Karpas-422 (cell line): ENCODE measurements around the gene CRK. TPM values are rescaled to one million over a fixed set of nuclear protein-coding genes. Genes with fewer than 3 reads are reported as not detected.

Experiments used
- DNase-seq: peaks from one replicate; pipeline ENCODE4 v3.0.0-alpha.2; 2015
- H2AFZ ChIP-seq: fragments of 200-600 bp; sonication (generic); 2 replicates; pipeline ENCODE4 v1.6.1; 2014; ENCODE audit warnings: antibody characterized with exemption, low read length, mixed read lengths
- H3K27ac ChIP-seq: fragments of 200-600 bp; sonication (generic); 2 replicates; pipeline ENCODE4 v1.5.1; 2014; ENCODE audit warnings: mild to moderate bottlenecking, low read length, moderate library complexity
- H3K27me3 ChIP-seq: fragments of 200-600 bp; sonication (generic); 2 replicates; pipeline ENCODE4 v1.6.1; 2014; ENCODE audit warnings: low read length, mixed read lengths
- H3K36me3 ChIP-seq: fragments of 200-600 bp; sonication (generic); 2 replicates; pipeline ENCODE4 v1.6.1; 2014; ENCODE audit warnings: low read length, mixed read lengths; ENCODE audit not compliant: insufficient read depth
- H3K4me1 ChIP-seq: fragments of 200-600 bp; sonication (generic); 2 replicates; pipeline ENCODE4 v1.6.1; 2014; ENCODE audit warnings: mild to moderate bottlenecking, low read length, mixed read lengths
- H3K4me2 ChIP-seq: fragments of 200-600 bp; sonication (generic); 2 replicates; pipeline ENCODE4 v1.6.1; 2014; ENCODE audit warnings: low read length, low read depth, mild to moderate bottlenecking; ENCODE audit not compliant: poor library complexity, severe bottlenecking
- H3K4me3 ChIP-seq: fragments of 200-600 bp; sonication (generic); 2 replicates; pipeline ENCODE4 v1.5.1; 2014; ENCODE audit warnings: mild to moderate bottlenecking, antibody characterized with exemption, low read length, mixed read lengths
- H3K79me2 ChIP-seq: fragments of 200-600 bp; sonication (generic); 2 replicates; pipeline ENCODE4 v1.6.1; 2014; ENCODE audit warnings: mild to moderate bottlenecking, low read length, mixed read lengths
- H3K9ac ChIP-seq: fragments of 200-600 bp; sonication (generic); 2 replicates; pipeline ENCODE4 v1.6.0; 2014; ENCODE audit warnings: low read length
- H3K9me2 ChIP-seq: fragments of 200-600 bp; sonication (generic), shearing (Covaris generic); replicated peaks from 2 replicates; pipeline ENCODE4 v1.6.0; 2014; ENCODE audit warnings: mild to moderate bottlenecking, low read length, moderate library complexity; ENCODE audit not compliant: insufficient read depth
- H3K9me3 ChIP-seq: fragments of 300-700, 200-600 bp; sonication (generic); 2 replicates; pipeline ENCODE4 v1.6.1; 2014; ENCODE audit warnings: low read length, mixed read lengths
- H4K20me1 ChIP-seq: fragments of 200-600 bp; sonication (generic); 2 replicates; pipeline ENCODE4 v1.6.1; 2014; ENCODE audit warnings: mild to moderate bottlenecking, antibody characterized with exemption, low read length, low read depth; ENCODE audit not compliant: insufficient read depth
- total RNA-seq: library from RNA; depleted of rRNA; stranded (reverse); fragments of >200 nt; shearing (Covaris generic); gene quantifications from 2 replicates; pipeline ENCODE4 v1.2.3, GENCODE V29; 2014; ENCODE audit warnings: low replicate concordance; rRNA removed

CRK gene
- total RNA-seq = 14.1 and 19.5 TPM in 2 replicates

- Histone ChIP-seq H3K27ac (peak within 1 kb of the TSS; percentile 75), H3K9me3 (no peaks in the 10 kb centered on the region), H4K20me1 (peaks cover 14% of the 10 kb centered on the region; the same call in 1 of the 2 replicates), H3K79me2 (peaks cover 50% of the 10 kb centered on the region), H3K4me2 (peak within 1 kb of the TSS; percentile 94), H3K9ac (peak within 1 kb of the TSS; percentile 99), H3K4me1 (peaks cover 17% of the 10 kb centered on the region), H2AFZ (peak within 1 kb of the TSS; percentile 59; the same call in 1 of the 2 replicates), H3K4me3 (peak within 1 kb of the TSS; percentile 98), H3K36me3 (peaks cover 9% of the 10 kb centered on the region; the same call in 1 of the 2 replicates), H3K9me2 (no peaks in the 10 kb centered on the region), H3K27me3 (no peaks in the 10 kb centered on the region)
- peak; percentile 99 for DNase-seq
These were observed at the start of gene CRK for GRCh38 chr17:1455797-1456599. CRK (minus strand) TSS chr17:1456232; CDS start chr17:1456117, 115 bp downstream.

GRCh38 chr17:1505586-1505985 lies 49.6 kb upstream of the CRK start:
- no peak overlapping the region for H2AFZ ChIP-seq
- no peak overlapping the region for H3K4me2 ChIP-seq
- no peak overlapping the region for H3K4me3 ChIP-seq
- no peaks in the 10 kb centered on the region for H3K9me3 ChIP-seq
- no peaks in the 10 kb centered on the region for H4K20me1 ChIP-seq
- H3K9ac ChIP-seq = no peak overlapping the region
- no peak overlapping the region for H3K27ac ChIP-seq
- H3K27me3 ChIP-seq = no peaks in the 10 kb centered on the region
- H3K9me2 ChIP-seq = no peaks in the 10 kb centered on the region
- H3K79me2 ChIP-seq = no peaks in the 10 kb centered on the region
- no peak for DNase-seq
- H3K36me3 ChIP-seq = no peaks in the 10 kb centered on the region
- H3K4me1 ChIP-seq = no peaks in the 10 kb centered on the region

- H2AFZ ChIP-seq = no peak overlapping the region
- H3K79me2 ChIP-seq = no peaks in the 10 kb centered on the region
- H3K9ac ChIP-seq = no peak overlapping the region
- no peak for DNase-seq
- H3K27ac ChIP-seq = no peak overlapping the region
- no peaks in the 10 kb centered on the region for H3K4me1 ChIP-seq
- no peak overlapping the region for H3K4me2 ChIP-seq
- no peaks in the 10 kb centered on the region for H3K9me3 ChIP-seq
- no peaks in the 10 kb centered on the region for H4K20me1 ChIP-seq
- no peak overlapping the region for H3K4me3 ChIP-seq
- no peaks in the 10 kb centered on the region for H3K36me3 ChIP-seq
- H3K9me2 ChIP-seq = no peaks in the 10 kb centered on the region
- no peaks in the 10 kb centered on the region for H3K27me3 ChIP-seq
These were observed 48.8 kb upstream of the CRK start for GRCh38 chr17:1504866-1505265.

- no peak for DNase-seq
- Histone ChIP-seq H4K20me1 (no peaks in the 10 kb centered on the region), H3K4me3 (no peak overlapping the region), H3K4me2 (no peak overlapping the region), H3K79me2 (no peaks in the 10 kb centered on the region), H3K4me1 (no peaks in the 10 kb centered on the region), H2AFZ (no peak overlapping the region), H3K27ac (no peak overlapping the region), H3K9ac (no peak overlapping the region), H3K36me3 (no peaks in the 10 kb centered on the region), H3K9me3 (no peaks in the 10 kb centered on the region), H3K27me3 (no peaks in the 10 kb centered on the region), H3K9me2 (no peaks in the 10 kb centered on the region)
These were observed 47.7 kb upstream of the CRK start for GRCh38 chr17:1503699-1504098.

- Histone ChIP-seq H3K4me1 (no peaks in the 10 kb centered on the region), H2AFZ (no peak overlapping the region), H3K9me2 (no peaks in the 10 kb centered on the region), H3K4me3 (no peak overlapping the region), H3K9me3 (no peaks in the 10 kb centered on the region), H3K9ac (no peak overlapping the region), H3K4me2 (no peak overlapping the region), H3K79me2 (no peaks in the 10 kb centered on the region), H4K20me1 (no peaks in the 10 kb centered on the region), H3K27me3 (no peaks in the 10 kb centered on the region), H3K36me3 (no peaks in the 10 kb centered on the region), H3K27ac (no peak overlapping the region)
- no peak for DNase-seq
These were observed 42.8 kb upstream of the CRK start for GRCh38 chr17:1498869-1499268.

GRCh38 chr17:1498233-1498632 lies 42.2 kb upstream of the CRK start:
- no peak for DNase-seq
- no peaks in the 10 kb centered on the region for H3K36me3 ChIP-seq
- H3K4me1 ChIP-seq = no peaks in the 10 kb centered on the region
- H3K9me2 ChIP-seq = no peaks in the 10 kb centered on the region
- no peaks in the 10 kb centered on the region for H3K79me2 ChIP-seq
- H3K4me3 ChIP-seq = no peak overlapping the region
- H4K20me1 ChIP-seq = no peaks in the 10 kb centered on the region
- no peak overlapping the region for H3K9ac ChIP-seq
- no peaks in the 10 kb centered on the region for H3K27me3 ChIP-seq
- H3K27ac ChIP-seq = no peak overlapping the region
- no peaks in the 10 kb centered on the region for H3K9me3 ChIP-seq
- H3K4me2 ChIP-seq = no peak overlapping the region
- no peak overlapping the region for H2AFZ ChIP-seq

GRCh38 chr17:1497831-1498230 lies 41.8 kb upstream of the CRK start:
- no peaks in the 10 kb centered on the region for H3K36me3 ChIP-seq
- no peak overlapping the region for H3K9ac ChIP-seq

GRCh38 chr17:1496869-1497268 lies 40.8 kb upstream of the CRK start:
- no peak for DNase-seq
- H3K9ac ChIP-seq = no peak overlapping the region
- H3K4me3 ChIP-seq = no peak overlapping the region
- no peaks in the 10 kb centered on the region for H3K9me3 ChIP-seq
- H3K79me2 ChIP-seq = no peaks in the 10 kb centered on the region
- H3K27ac ChIP-seq = no peak overlapping the region
- no peaks in the 10 kb centered on the region for H3K36me3 ChIP-seq
- H3K4me1 ChIP-seq = peaks cover 6% of the 10 kb centered on the region
- H3K27me3 ChIP-seq = no peaks in the 10 kb centered on the region
- no peak overlapping the region for H2AFZ ChIP-seq
- H3K9me2 ChIP-seq = no peaks in the 10 kb centered on the region
- H4K20me1 ChIP-seq = no peaks in the 10 kb centered on the region
- no peak overlapping the region for H3K4me2 ChIP-seq

More at GRCh38 chr17:1497831-1498230, 41.8 kb upstream of the CRK start:
- no peaks in the 10 kb centered on the region for H3K27me3 ChIP-seq
- DNase-seq = no peak
- H3K9me2 ChIP-seq = no peaks in the 10 kb centered on the region
- no peak overlapping the region for H3K4me3 ChIP-seq
- no peak overlapping the region for H3K4me2 ChIP-seq
- no peaks in the 10 kb centered on the region for H3K79me2 ChIP-seq
- H2AFZ ChIP-seq = no peak overlapping the region
- H3K4me1 ChIP-seq = no peaks in the 10 kb centered on the region
- H4K20me1 ChIP-seq = no peaks in the 10 kb centered on the region
- H3K27ac ChIP-seq = no peak overlapping the region
- H3K9me3 ChIP-seq = no peaks in the 10 kb centered on the region
